Fibroblast of lung (primary cell): ENCODE data around the gene GCKR. TPM values are rescaled to one million over a fixed set of nuclear protein-coding genes. Genes with fewer than 3 reads are reported as not detected.

Experiments
- DNase-seq, 2 donors: peaks; one replicate each; pipeline versions ENCODE4 v3.0.0 to v3.0.0-alpha.2; 2010; ENCODE audit warnings: low read depth in 2 of 2
- H2AFZ ChIP-seq: 2 replicates; pipeline ENCODE4 v1.5.1; 2012; ENCODE audit warnings: low read length, control low read depth, inconsistent platforms
- H3K27ac ChIP-seq: 2 replicates; pipeline ENCODE4 v1.5.1; 2011; ENCODE audit warnings: low read length, control low read depth; ENCODE audit not compliant: insufficient read depth
- H3K27me3 ChIP-seq: 2 replicates; pipeline ENCODE4 v1.5.1; 2011; ENCODE audit warnings: mild to moderate bottlenecking, low read length; ENCODE audit not compliant: control insufficient read depth, insufficient read depth
- H3K36me3 ChIP-seq: 2 replicates; pipeline ENCODE4 v1.5.1; 2011; ENCODE audit warnings: low read length; ENCODE audit not compliant: control insufficient read depth, insufficient read depth
- H3K4me1 ChIP-seq: 2 replicates; pipeline ENCODE4 v1.5.1; 2011; ENCODE audit warnings: low read length; ENCODE audit not compliant: control insufficient read depth, insufficient read depth; ENCODE audit errors: extremely low read depth
- H3K4me2 ChIP-seq: 2 replicates; pipeline ENCODE4 v1.5.1; 2011; ENCODE audit warnings: low read length, control low read depth; ENCODE audit not compliant: insufficient read depth; ENCODE audit errors: extremely low read depth
- H3K4me3 ChIP-seq, 4 experiments: fragments of 200-600 bp in 1 of 4; sonication (generic) in 1 of 4; replicated peaks in 1 of 4; 2 replicates each; pipeline ENCODE4 v1.5.1; 2011 to 2016; ENCODE audit warnings: low read length in 4 of 4, low read depth in 3 of 4, mild to moderate bottlenecking in 3 of 4, control low read depth in 2 of 4, inconsistent platforms in 1 of 4, mixed read lengths in 1 of 4; ENCODE audit not compliant: insufficient read depth in 1 of 4; ENCODE audit errors: control extremely low read depth in 1 of 4
- H3K79me2 ChIP-seq: 2 replicates; pipeline ENCODE4 v1.5.1; 2012; ENCODE audit warnings: mild to moderate bottlenecking, low read length, inconsistent platforms; ENCODE audit not compliant: control insufficient read depth, insufficient read depth
- H3K9ac ChIP-seq: 2 replicates; pipeline ENCODE4 v1.5.1; 2011; ENCODE audit warnings: mild to moderate bottlenecking, low read length, control low read depth; ENCODE audit not compliant: insufficient read depth
- H3K9me3 ChIP-seq: 2 replicates; pipeline ENCODE4 v1.5.1; 2012; ENCODE audit warnings: low read depth, low read length; ENCODE audit not compliant: control insufficient read depth, insufficient read depth
- H4K20me1 ChIP-seq: 2 replicates; pipeline ENCODE4 v1.5.1; 2011; ENCODE audit warnings: low read length; ENCODE audit not compliant: control insufficient read depth, insufficient read depth; ENCODE audit errors: extremely low read depth
- CTCF ChIP-seq, 2 donors: IDR thresholded peaks in 1 of 2; conservative IDR thresholded peaks in 1 of 2; 1 replicate in 1 of 2; 2 replicates in 1 of 2; pipeline ENCODE4 v1.5.1; 2011 to 2012; ENCODE audit warnings: low read length in 2 of 2, control low read depth in 1 of 2, inconsistent platforms in 1 of 2, low read depth in 1 of 2, mild to moderate bottlenecking in 1 of 2
- EZH2 ChIP-seq: IDR thresholded peaks from 2 replicates; pipeline ENCODE4 v1.5.1; 2012; ENCODE audit warnings: low read length, control low read depth, mild to moderate bottlenecking; ENCODE audit errors: missing control alignments
- polyA plus RNA-seq, 2 donors: library from polyadenylated mRNA; depleted of rRNA in 1 of 2; stranded (reverse) in 1 of 2; unstranded in 1 of 2; fragments of >200 nt; gene quantifications; 2 replicates each; pipeline ENCODE4 v1.2.1, GENCODE V29; 2011 to 2012; ENCODE audit warnings: missing spikeins in 1 of 2
- total RNA-seq: library from RNA; depleted of rRNA; stranded (reverse); fragments of >200 nt; gene quantifications from 2 replicates; pipeline ENCODE4 v1.2.1, GENCODE V29; 2014

GCKR gene
- total and polyA plus RNA-seq, 2 donors (not counting 1 experiment from before 2014, with no cell fraction given), result 0.16 to 0.50 TPM

- H3K36me3 ChIP-seq, result peaks cover 11% of the 10 kb centered on the region
- no peak overlapping the region for H3K9ac ChIP-seq
- H3K4me1 ChIP-seq, result no peaks in the 10 kb centered on the region
- H3K27me3 ChIP-seq, result no peaks in the 10 kb centered on the region
- H3K27ac ChIP-seq, result no peak overlapping the region
- no peak for DNase-seq
- H3K9me3 ChIP-seq, result no peaks in the 10 kb centered on the region
- H3K79me2 ChIP-seq, result no peaks in the 10 kb centered on the region
- H3K4me3 ChIP-seq, result no peak overlapping the region
- no peak for TF ChIP-seq EZH2
- no peak overlapping the region for H3K4me2 ChIP-seq
- no peak overlapping the region for H2AFZ ChIP-seq
- no peaks in the 10 kb centered on the region for H4K20me1 ChIP-seq
Observed at GRCh38 chr2:27453968-27454367, 42.7 kb upstream of the GCKR start.

GRCh38 chr2:27461118-27461517, 35.5 kb upstream of the GCKR start:
- Histone ChIP-seq H3K27me3 (no peaks in the 10 kb centered on the region), H3K9ac (no peak overlapping the region), H3K27ac (no peak overlapping the region), H4K20me1 (no peaks in the 10 kb centered on the region), H3K4me1 (no peaks in the 10 kb centered on the region), H3K79me2 (no peaks in the 10 kb centered on the region), H3K36me3 (peaks cover 4% of the 10 kb centered on the region), H3K4me2 (no peak overlapping the region), H2AFZ (no peak overlapping the region), H3K4me3 (no peak overlapping the region), H3K9me3 (no peaks in the 10 kb centered on the region)
- TF ChIP-seq CTCF (conservative IDR thresholded peaks at IDR 0.05 in 1 of 2, IDR thresholded peaks at IDR 0.05 in 1 of 2; ENCODE audit: low read depth in 1 of 2, low read length in 2 of 2) (no peak), EZH2 (no peak)
- DNase-seq, result no peak

GRCh38 chr2:27464443-27464842, 32.2 kb upstream of the GCKR start:
- Histone ChIP-seq H3K9me3 (no peaks in the 10 kb centered on the region), H2AFZ (no peak overlapping the region), H3K36me3 (peaks cover 4% of the 10 kb centered on the region), H3K79me2 (no peaks in the 10 kb centered on the region), H3K4me1 (no peaks in the 10 kb centered on the region), H3K4me2 (no peak overlapping the region), H3K27ac (no peak overlapping the region), H3K4me3 (no peak overlapping the region), H3K9ac (no peak overlapping the region), H4K20me1 (no peaks in the 10 kb centered on the region), H3K27me3 (no peaks in the 10 kb centered on the region)
- TF ChIP-seq EZH2 (no peak), CTCF (conservative IDR thresholded peaks at IDR 0.05 in 1 of 2, IDR thresholded peaks at IDR 0.05 in 1 of 2; ENCODE audit: low read depth in 1 of 2, low read length in 2 of 2) (no peak)
- no peak for DNase-seq
